ENCODE measurements around the gene RXFP4. TPM values are rescaled to one million over a fixed set of nuclear protein-coding genes. Genes with fewer than 3 reads are reported as not detected.

Gene RXFP4
- total and polyA plus RNA-seq, 9 of the 15 experiments (the other 6 are each of a cell fraction or from before 2014, with no cell fraction given) = 0.64 TPM; not detected in 8

DNA sequence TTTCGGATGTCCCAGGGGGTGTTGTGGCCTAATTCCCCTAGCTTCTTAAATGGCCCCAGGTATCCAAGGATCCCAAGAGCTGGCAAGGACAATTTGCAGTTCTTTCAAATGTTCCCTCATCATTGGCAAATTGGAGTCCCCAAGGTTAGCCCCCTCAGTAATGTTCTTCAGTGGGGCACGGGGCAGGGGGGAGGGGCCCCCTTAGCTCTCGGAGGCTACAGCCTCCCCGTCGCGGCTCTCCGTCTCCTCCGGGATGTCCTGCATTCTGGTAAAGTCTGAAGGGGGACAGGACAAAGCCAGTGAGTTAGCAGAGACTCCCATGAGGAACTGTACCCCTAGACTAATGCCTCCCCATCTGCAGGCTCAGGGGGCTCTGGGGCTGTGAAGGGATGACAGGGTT is 6.3 kb downstream of the RXFP4 start (continued):
- TF ChIP-seq, protein P1, sequence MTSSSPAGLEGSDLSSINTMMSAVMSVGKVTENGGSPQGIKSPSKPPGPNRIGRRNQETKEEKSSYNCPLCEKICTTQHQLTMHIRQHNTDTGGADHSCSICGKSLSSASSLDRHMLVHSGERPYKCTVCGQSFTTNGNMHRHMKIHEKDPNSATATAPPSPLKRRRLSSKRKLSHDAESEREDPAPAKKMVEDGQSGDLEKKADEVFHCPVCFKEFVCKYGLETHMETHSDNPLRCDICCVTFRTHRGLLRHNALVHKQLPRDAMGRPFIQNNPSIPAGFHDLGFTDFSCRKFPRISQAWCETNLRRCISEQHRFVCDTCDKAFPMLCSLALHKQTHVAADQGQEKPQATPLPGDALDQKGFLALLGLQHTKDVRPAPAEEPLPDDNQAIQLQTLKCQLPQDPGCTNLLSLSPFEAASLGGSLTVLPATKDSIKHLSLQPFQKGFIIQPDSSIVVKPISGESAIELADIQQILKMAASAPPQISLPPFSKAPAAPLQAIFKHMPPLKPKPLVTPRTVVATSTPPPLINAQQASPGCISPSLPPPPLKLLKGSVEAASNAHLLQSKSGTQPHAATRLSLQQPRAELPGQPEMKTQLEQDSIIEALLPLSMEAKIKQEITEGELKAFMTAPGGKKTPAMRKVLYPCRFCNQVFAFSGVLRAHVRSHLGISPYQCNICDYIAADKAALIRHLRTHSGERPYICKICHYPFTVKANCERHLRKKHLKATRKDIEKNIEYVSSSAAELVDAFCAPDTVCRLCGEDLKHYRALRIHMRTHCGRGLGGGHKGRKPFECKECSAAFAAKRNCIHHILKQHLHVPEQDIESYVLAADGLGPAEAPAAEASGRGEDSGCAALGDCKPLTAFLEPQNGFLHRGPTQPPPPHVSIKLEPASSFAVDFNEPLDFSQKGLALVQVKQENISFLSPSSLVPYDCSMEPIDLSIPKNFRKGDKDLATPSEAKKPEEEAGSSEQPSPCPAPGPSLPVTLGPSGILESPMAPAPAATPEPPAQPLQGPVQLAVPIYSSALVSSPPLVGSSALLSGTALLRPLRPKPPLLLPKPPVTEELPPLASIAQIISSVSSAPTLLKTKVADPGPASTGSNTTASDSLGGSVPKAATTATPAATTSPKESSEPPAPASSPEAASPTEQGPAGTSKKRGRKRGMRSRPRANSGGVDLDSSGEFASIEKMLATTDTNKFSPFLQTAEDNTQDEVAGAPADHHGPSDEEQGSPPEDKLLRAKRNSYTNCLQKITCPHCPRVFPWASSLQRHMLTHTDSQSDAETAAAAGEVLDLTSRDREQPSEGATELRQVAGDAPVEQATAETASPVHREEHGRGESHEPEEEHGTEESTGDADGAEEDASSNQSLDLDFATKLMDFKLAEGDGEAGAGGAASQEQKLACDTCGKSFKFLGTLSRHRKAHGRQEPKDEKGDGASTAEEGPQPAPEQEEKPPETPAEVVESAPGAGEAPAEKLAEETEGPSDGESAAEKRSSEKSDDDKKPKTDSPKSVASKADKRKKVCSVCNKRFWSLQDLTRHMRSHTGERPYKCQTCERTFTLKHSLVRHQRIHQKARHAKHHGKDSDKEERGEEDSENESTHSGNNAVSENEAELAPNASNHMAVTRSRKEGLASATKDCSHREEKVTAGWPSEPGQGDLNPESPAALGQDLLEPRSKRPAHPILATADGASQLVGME (CRISPR knock-in tag; IDR thresholded peaks at IDR 0.05) = no peak

DNA sequence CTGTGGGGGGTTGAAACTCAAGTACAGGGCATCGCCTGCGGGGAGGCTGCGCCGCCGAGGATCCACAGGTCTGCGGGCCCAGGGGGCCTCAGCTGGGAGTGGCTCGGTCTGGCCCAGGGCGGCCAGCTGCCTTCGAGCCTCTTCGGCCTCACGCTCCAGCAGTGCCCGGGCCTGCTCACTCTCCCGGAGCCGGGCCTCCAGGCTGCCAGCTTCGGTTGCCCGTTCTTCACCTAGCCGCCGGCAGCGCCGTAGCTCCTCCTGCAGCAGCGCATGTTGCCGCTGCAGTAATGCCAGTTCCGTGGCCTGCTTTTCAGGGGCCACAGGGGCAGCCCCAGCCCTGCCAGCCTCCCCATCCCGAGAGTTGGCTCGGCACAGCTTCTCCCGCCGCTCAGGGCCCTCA is 9.4 kb downstream of the RXFP4 start:
- no TSS peak for BruUV-seq (replicated peaks)
- WGBS (ENCODE audit: insufficient coverage, low coverage, missing lambda C conversion rate) = 96% methylated on average over 24 of the region's 27 CpGs

More for the DNA sequence above, 9.4 kb downstream of the RXFP4 start:
- Histone ChIP-seq H3K4me2 (ENCODE audit: insufficient read depth, low read length) (no peak overlapping the region), H3K9me1 (ENCODE audit: control insufficient read depth, insufficient read depth, low read length) (peaks cover 4% of the 10 kb centered on the region), H3K9me3 (replicated peaks; ENCODE audit: control insufficient read depth, insufficient read depth, low read depth, low read length) (no peaks in the 10 kb centered on the region), H3K79me2 (ENCODE audit: control insufficient read depth, insufficient read depth, low read length) (no peaks in the 10 kb centered on the region), H3K27me3 (ENCODE audit: control insufficient read depth in 2 of 2, insufficient read depth in 2 of 2, low read length in 2 of 2) (no peaks in the 10 kb centered on the region), H3K27ac (ENCODE audit: extremely low read depth, low read depth, low read length) (no peak overlapping the region), H2AFZ (ENCODE audit: low read depth, low read length) (no peak overlapping the region), H3K9ac (ENCODE audit: insufficient read depth in 1 of 2, low read depth in 2 of 2, low read length in 2 of 2) (no peak overlapping the region), H3K4me1 (replicated peaks in 1 of 2; ENCODE audit: control insufficient read depth in 2 of 2, insufficient read depth in 2 of 2, low read length in 2 of 2) (no peaks in the 10 kb centered on the region; a peak in 1 of 5 replicates), H3K36me3 (ENCODE audit: control insufficient read depth, insufficient read depth, low read length) (peaks cover 84% of the 10 kb centered on the region), H4K20me1 (replicated peaks; ENCODE audit: control insufficient read depth, insufficient read depth, low read length) (no peaks in the 10 kb centered on the region), H3K4me3 (no peak overlapping the region)
- FAIRE-seq (no peak), ATAC-seq (no peak; the same call in 2 of the 3 replicates), DNase-seq (ENCODE audit: extremely low read depth in 1 of 4, low spot score in 3 of 4) (no peak)
- ChIA-PET CTCF (ENCODE audit: low intra/inter-chr PET ratio) (no interaction called here), POLR2A (interaction anchor here (0.6 to 1.5 kb wide), 9 partner anchors 10 to 93 kb away, joined by 3 to 7 read pairs (median 3); partner anchors contain the start of gene ARHGEF2)
- in situ Hi-C loops (cut with MboI) (no loop called here), intact Hi-C loops (cut with micrococcal nuclease) (no loop called here)
- TF ChIP-seq, protein P2, sequence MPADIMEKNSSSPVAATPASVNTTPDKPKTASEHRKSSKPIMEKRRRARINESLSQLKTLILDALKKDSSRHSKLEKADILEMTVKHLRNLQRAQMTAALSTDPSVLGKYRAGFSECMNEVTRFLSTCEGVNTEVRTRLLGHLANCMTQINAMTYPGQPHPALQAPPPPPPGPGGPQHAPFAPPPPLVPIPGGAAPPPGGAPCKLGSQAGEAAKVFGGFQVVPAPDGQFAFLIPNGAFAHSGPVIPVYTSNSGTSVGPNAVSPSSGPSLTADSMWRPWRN (IDR thresholded peaks at IDR 0.05; ENCODE audit: low read depth) = no peak
- TF ChIP-seq POLR2G (IDR thresholded peaks at IDR 0.05; ENCODE audit: low read depth, low read length) (peak; percentile 80), RBFOX2 (IDR thresholded peaks at IDR 0.05; ENCODE audit: low read depth, low read length) (peak; percentile 59), RBM22 (IDR thresholded peaks at IDR 0.05; ENCODE audit: low read depth, low read length, poor library complexity, severe bottlenecking) (peak; percentile 96)
